EH (cell line): ENCODE data around the gene SLC7A5.
"Not testable (repeated sequence)": the region's sequence is repeated elsewhere in the genome, so short reads cannot be mapped to it uniquely, and the experiment has no call there.

Experiments
- DNase-seq: peaks from one replicate; pipeline ENCODE4 v3.0.0-alpha.2; 2015; ENCODE audit warnings: low read depth

SLC7A5 gene

GRCh38 chr16:87822108-87822970, 47.0 kb downstream of the SLC7A5 start:
- no peak for DNase-seq

- no peak for DNase-seq
Observed at GRCh38 chr16:87821376-87822107, 47.8 kb downstream of the SLC7A5 start.

GRCh38 chr16:87819983-87820382, 49.3 kb downstream of the SLC7A5 start:
- DNase-seq, result no peak

GRCh38 chr16:87819282-87819681, 50.0 kb downstream of the SLC7A5 start:
- no peak for DNase-seq

- DNase-seq, result no peak
Observed at GRCh38 chr16:87818533-87819161, 50.7 kb downstream of the SLC7A5 start.

- no peak for DNase-seq
Observed at GRCh38 chr16:87817910-87818309, 51.4 kb downstream of the SLC7A5 start.

GRCh38 chr16:87817370-87817769, 51.9 kb downstream of the SLC7A5 start:
- not testable (repeated sequence) for DNase-seq

- no peak for DNase-seq
Observed at GRCh38 chr16:87816507-87817100, 52.7 kb downstream of the SLC7A5 start.

- no peak for DNase-seq
Observed at GRCh38 chr16:87815567-87815966, 53.7 kb downstream of the SLC7A5 start.

- no peak for DNase-seq
Observed at GRCh38 chr16:87812200-87812656, 57.1 kb downstream of the SLC7A5 start.

- not testable (repeated sequence) for DNase-seq
Observed at GRCh38 chr16:87811454-87811853, 57.9 kb downstream of the SLC7A5 start.

- DNase-seq, result no peak
Observed at GRCh38 chr16:87809150-87809902, 60.0 kb downstream of the SLC7A5 start.

- no peak for DNase-seq
Observed at GRCh38 chr16:87808108-87808507, 61.2 kb downstream of the SLC7A5 start.

- peak; percentile 95 for DNase-seq
Observed at GRCh38 chr16:87806641-87807546, 62.4 kb downstream of the SLC7A5 start.

GRCh38 chr16:87806261-87806640, 63.1 kb downstream of the SLC7A5 start:
- peak; percentile 60 for DNase-seq

GRCh38 chr16:87803385-87803784, 65.9 kb downstream of the SLC7A5 start:
- DNase-seq, result no peak

GRCh38 chr16:87802670-87803069, 66.6 kb downstream of the SLC7A5 start:
- DNase-seq, result no peak

- no peak for DNase-seq
Observed at GRCh38 chr16:87801679-87802259, 67.5 kb downstream of the SLC7A5 start.

- DNase-seq, result no peak
Observed at GRCh38 chr16:87800497-87800896, 68.8 kb downstream of the SLC7A5 start.

GRCh38 chr16:87795336-87795735, 74.0 kb downstream of the SLC7A5 start:
- no peak for DNase-seq
